ENCODE measurements around the gene SMIM43. TPM values are rescaled to one million over a fixed set of nuclear protein-coding genes. Genes with fewer than 3 reads are reported as not detected.
A peak's percentile ranks its signal among the peaks of the same experiment; 100 is the strongest.

SMIM43 gene
- total RNA-seq, 1 donor from 2014 or later, result not detected

- Mint-ChIP-seq H3K4me1 (ENCODE audit: low read depth) (peaks cover 21% of the 10 kb centered on the region), H3K9me3 (ENCODE audit: low read depth) (no peaks in the 10 kb centered on the region), H3K27me3 (ENCODE audit: low read depth) (peaks cover 3% of the 10 kb centered on the region), H3K4me3 (ENCODE audit: unreplicated experiment) (no peak overlapping the region), H3K27ac (ENCODE audit: unreplicated experiment) (no peak overlapping the region), H3K36me3 (ENCODE audit: low read depth) (no peaks in the 10 kb centered on the region)
- no peak for DNase-seq (ENCODE audit: low spot score)
- no peak for TF ChIP-seq CTCF (IDR thresholded peaks at IDR 0.05)
These were observed 22.2 kb downstream of the SMIM43 start for GRCh38 chr4:121742794-121743193.

- Mint-ChIP-seq H3K36me3 (ENCODE audit: low read depth) (no peaks in the 10 kb centered on the region), H3K27ac (ENCODE audit: unreplicated experiment) (no peak overlapping the region), H3K4me1 (ENCODE audit: low read depth) (peaks cover 21% of the 10 kb centered on the region), H3K4me3 (ENCODE audit: unreplicated experiment) (no peak overlapping the region), H3K27me3 (ENCODE audit: low read depth) (no peaks in the 10 kb centered on the region), H3K9me3 (ENCODE audit: low read depth) (no peaks in the 10 kb centered on the region)
- no peak for DNase-seq (ENCODE audit: low spot score)
- no peak for TF ChIP-seq CTCF (IDR thresholded peaks at IDR 0.05)
These were observed 23.2 kb downstream of the SMIM43 start for GRCh38 chr4:121741751-121742150.

- Mint-ChIP-seq H3K36me3 (ENCODE audit: low read depth) (no peaks in the 10 kb centered on the region), H3K4me3 (ENCODE audit: unreplicated experiment) (no peak overlapping the region), H3K4me1 (ENCODE audit: low read depth) (peaks cover 21% of the 10 kb centered on the region), H3K27me3 (ENCODE audit: low read depth) (no peaks in the 10 kb centered on the region), H3K9me3 (ENCODE audit: low read depth) (no peaks in the 10 kb centered on the region), H3K27ac (ENCODE audit: unreplicated experiment) (no peak overlapping the region)
- TF ChIP-seq CTCF (IDR thresholded peaks at IDR 0.05), result no peak
- no peak for DNase-seq (ENCODE audit: low spot score)
These were observed 24.1 kb downstream of the SMIM43 start for GRCh38 chr4:121740796-121741409.

- H3K4me1 Mint-ChIP-seq (ENCODE audit: low read depth), result peaks cover 27% of the 10 kb centered on the region
- H3K9me3 Mint-ChIP-seq (ENCODE audit: low read depth), result no peaks in the 10 kb centered on the region
- H3K27me3 Mint-ChIP-seq (ENCODE audit: low read depth), result no peaks in the 10 kb centered on the region
- peak overlapping the region; percentile 63 for H3K27ac Mint-ChIP-seq (ENCODE audit: unreplicated experiment)
- H3K4me3 Mint-ChIP-seq (ENCODE audit: unreplicated experiment), result no peak overlapping the region
- TF ChIP-seq CTCF (IDR thresholded peaks at IDR 0.05), result no peak
- no peaks in the 10 kb centered on the region for H3K36me3 Mint-ChIP-seq (ENCODE audit: low read depth)
- no peak for DNase-seq (ENCODE audit: low spot score)
These were observed 25.4 kb downstream of the SMIM43 start for GRCh38 chr4:121739575-121739974.

DNA sequence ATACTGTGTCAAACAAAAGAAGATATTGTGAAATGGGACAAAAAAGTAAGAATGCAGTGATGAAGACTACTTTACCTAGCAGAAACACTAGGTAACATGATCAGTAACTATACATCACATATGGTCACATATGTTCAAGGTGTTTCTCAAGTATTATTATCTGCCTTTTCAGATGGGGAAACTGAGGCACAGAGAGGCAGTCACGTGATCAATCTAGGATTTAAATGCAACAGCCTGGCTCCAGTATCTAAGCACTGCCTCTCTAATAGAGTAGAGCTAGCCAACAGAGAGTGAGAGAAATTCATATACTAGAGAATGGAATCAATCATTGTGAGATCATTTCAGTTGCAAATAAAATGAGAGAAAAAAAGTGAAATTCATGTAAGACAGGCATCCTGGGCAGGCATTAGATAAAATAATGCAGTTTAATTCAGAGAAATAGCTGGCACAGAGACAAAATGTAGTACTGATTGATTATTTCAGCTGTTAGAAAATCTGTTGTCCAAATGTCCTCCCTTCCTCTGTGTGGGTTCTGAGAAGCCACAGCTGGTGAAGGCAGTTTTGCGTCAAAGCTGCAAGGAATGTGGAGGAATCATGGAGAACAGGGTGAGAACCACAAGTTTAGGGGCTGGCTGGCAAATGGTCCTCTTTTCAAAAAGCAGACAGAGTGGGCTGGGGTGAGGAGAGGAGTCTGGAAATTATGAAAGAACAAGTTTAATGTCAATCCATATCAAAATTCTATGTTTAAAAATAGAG is 26.0 kb downstream of the SMIM43 start:
- H3K27me3 Mint-ChIP-seq (ENCODE audit: low read depth), result no peaks in the 10 kb centered on the region
- H3K36me3 Mint-ChIP-seq (ENCODE audit: low read depth), result no peaks in the 10 kb centered on the region
- H3K4me3 Mint-ChIP-seq (ENCODE audit: unreplicated experiment), result no peak overlapping the region
- H3K4me1 Mint-ChIP-seq (ENCODE audit: low read depth), result peaks cover 31% of the 10 kb centered on the region
- no peaks in the 10 kb centered on the region for H3K9me3 Mint-ChIP-seq (ENCODE audit: low read depth)
- TF ChIP-seq CTCF (IDR thresholded peaks at IDR 0.05), result peak; percentile 7
- DNase-seq (ENCODE audit: low spot score), result no peak
- peak overlapping the region; percentile 63 for H3K27ac Mint-ChIP-seq (ENCODE audit: unreplicated experiment)

All from chondrocyte (in vitro differentiated cells).